Measurements from ENCODE around the gene MRM2. TPM values are rescaled to one million over a fixed set of nuclear protein-coding genes. Genes with fewer than 3 reads are reported as not detected.

The MRM2 gene
- total RNA-seq, 1 experiment from 2014 or later, result 49.9 TPM

GRCh38 chr7:2275101-2275500, 33.1 kb upstream of the MRM2 start:
- Histone ChIP-seq H3K4me1 (ENCODE audit: control insufficient read depth, insufficient read depth, low read length) (no peaks in the 10 kb centered on the region), H3K36me3 (ENCODE audit: control insufficient read depth, insufficient read depth, low read length) (no peaks in the 10 kb centered on the region), H3K4me3 (ENCODE audit: low read depth in 2 of 2, low read length in 2 of 2) (no peak overlapping the region), H3K9me3 (ENCODE audit: control insufficient read depth, insufficient read depth, low read depth, low read length) (no peaks in the 10 kb centered on the region), H3K27me3 (ENCODE audit: control insufficient read depth, insufficient read depth, low read length) (no peaks in the 10 kb centered on the region), H3K27ac (ENCODE audit: low read length) (no peak overlapping the region)
- POLR2A ChIA-PET, result no interaction called here
- BruUV-seq (replicated peaks), result no TSS peak
- intact Hi-C loops (cut with micrococcal nuclease; ENCODE audit: unreplicated experiment), result no loop called here
- ATAC-seq (no peak), DNase-seq (ENCODE audit: low read depth, low spot score) (no peak)
- in situ Hi-C loops (cut with HindIII; ENCODE audit: low pct_unique_long_range_greater_than_20kb, low sequenced_read_pairs), result no loop called here
- TF ChIP-seq REST (IDR thresholded peaks at IDR 0.05; ENCODE audit: insufficient read depth in 1 of 2, low read depth in 2 of 2, low read length in 1 of 2) (no peak), POLR2AphosphoS5 (IDR thresholded peaks at IDR 0.05; ENCODE audit: low read depth, low read length) (no peak), SIN3A (IDR thresholded peaks at IDR 0.05; ENCODE audit: borderline replicate concordance, insufficient read depth, low read depth, low read length) (no peak), TCF7L2 (IDR thresholded peaks at IDR 0.05; ENCODE audit: low read depth, low read length) (no peak), CTCF (IDR thresholded peaks at IDR 0.05) (no peak)
- CTCF ChIA-PET, result no interaction called here

- no peak overlapping the region for H3K4me3 ChIP-seq (ENCODE audit: low read depth in 2 of 2, low read length in 2 of 2)
- TF ChIP-seq TCF7L2 (IDR thresholded peaks at IDR 0.05; ENCODE audit: low read depth, low read length) (no peak), CTCF (IDR thresholded peaks at IDR 0.05) (no peak), SIN3A (IDR thresholded peaks at IDR 0.05; ENCODE audit: borderline replicate concordance, insufficient read depth, low read depth, low read length) (no peak), REST (IDR thresholded peaks at IDR 0.05; ENCODE audit: insufficient read depth in 1 of 2, low read depth in 2 of 2, low read length in 1 of 2) (no peak), POLR2AphosphoS5 (IDR thresholded peaks at IDR 0.05; ENCODE audit: low read depth, low read length) (no peak)
- no TSS peak for BruUV-seq (replicated peaks)
- in situ Hi-C loops (cut with HindIII; ENCODE audit: low pct_unique_long_range_greater_than_20kb, low sequenced_read_pairs), result no loop called here
- ChIA-PET POLR2A (no interaction called here), CTCF (no interaction called here)
- no peaks in the 10 kb centered on the region for H3K27me3 ChIP-seq (ENCODE audit: control insufficient read depth, insufficient read depth, low read length)
- no peak for DNase-seq (ENCODE audit: low read depth, low spot score)
- no peaks in the 10 kb centered on the region for H3K9me3 ChIP-seq (ENCODE audit: control insufficient read depth, insufficient read depth, low read depth, low read length)
- H3K4me1 ChIP-seq (ENCODE audit: control insufficient read depth, insufficient read depth, low read length), result peaks cover 3% of the 10 kb centered on the region
- no peaks in the 10 kb centered on the region for H3K36me3 ChIP-seq (ENCODE audit: control insufficient read depth, insufficient read depth, low read length)
- ATAC-seq, result no peak
- intact Hi-C loops (cut with micrococcal nuclease; ENCODE audit: unreplicated experiment), result no loop called here
- no peak overlapping the region for H3K27ac ChIP-seq (ENCODE audit: low read length)
Measured at GRCh38 chr7:2274666-2275065, 32.7 kb upstream of the MRM2 start.
